GM19438 (cell line): ENCODE data around the gene CDCA3.

ENCODE experiments used
- ATAC-seq: cut with Tn5 transposase; IDR thresholded peaks from one replicate; pipeline ENCODE4 v1.9.1; 2021; ENCODE audit warnings: low read depth; ENCODE audit not compliant: unreplicated experiment

Gene CDCA3

DNA sequence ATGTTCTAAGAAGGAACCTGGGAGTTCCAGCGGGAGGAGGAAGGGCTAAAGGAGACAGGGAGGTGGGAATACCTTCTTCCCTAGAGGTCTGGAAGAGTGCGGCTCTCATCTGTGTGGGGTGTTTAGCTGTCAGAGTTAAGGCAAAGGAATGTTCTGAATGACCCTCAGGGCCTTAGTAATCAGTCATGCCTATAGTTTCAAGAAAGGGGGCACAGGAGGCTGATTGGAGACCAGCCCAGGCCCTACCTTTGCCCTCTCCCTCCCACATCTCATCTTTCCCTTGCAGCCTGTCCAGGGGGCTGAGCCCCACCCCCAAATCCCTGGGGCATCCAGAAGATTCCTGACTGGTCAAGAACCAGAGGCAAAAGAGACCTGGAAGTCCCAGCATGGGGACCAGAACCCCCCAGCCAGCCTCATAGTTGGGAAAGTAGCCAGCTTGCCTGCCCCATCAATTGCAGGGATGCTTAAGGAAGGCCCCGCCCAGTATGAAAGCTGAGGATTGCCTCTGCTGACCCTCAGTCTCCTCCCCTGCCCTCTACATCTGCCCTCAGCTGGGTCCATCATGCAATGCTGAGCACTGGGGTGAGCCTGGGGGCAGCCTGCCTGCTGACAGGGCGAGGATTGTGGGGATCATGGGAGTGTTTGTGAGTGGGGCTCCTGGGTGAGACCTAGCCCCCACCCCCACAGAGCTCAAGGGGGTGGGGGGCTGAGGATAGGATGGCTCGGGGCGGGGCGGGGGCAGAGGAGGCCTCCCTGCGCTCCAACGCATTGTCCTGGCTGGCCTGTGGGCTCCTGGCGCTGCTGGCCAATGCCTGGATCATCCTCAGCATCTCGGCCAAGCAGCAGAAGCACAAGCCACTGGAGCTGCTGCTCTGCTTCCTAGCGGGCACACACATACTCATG, 27.7 kb downstream of the CDCA3 start:
- ATAC-seq, result no peak

DNA sequence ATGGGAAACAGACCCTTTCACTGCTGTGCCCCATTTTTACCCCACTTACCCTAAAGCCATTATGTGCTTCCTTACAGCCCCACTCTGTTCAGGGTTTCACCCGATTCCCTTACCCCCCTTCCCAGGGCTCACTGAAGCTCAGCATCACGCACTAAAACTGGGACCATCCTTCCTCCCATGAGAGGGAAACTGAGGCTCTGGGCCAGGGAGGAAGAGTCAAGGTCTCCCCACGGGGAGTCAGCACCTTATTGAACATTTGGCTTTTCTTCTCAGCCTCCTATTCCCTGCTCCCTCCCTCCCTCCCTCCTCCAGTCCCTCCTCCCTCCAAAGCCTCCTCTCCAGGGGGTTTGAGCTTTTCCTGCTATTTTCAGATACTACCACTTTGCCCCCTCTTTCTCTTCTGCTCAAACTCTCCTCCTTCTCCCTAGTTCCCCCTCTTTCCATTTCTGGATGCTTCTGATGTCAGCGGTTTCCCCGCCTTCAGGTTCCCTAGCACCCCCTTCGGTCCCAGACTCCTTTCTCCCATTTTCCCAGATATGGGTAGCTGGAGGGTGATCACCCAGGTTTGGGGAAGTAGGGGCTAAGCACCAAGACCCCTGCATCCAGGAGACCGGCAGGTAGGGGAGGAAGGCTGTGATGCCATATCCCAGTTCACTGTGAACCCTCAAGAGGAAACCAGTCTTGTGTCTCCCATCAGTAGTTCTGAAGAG, 28.5 kb downstream of the CDCA3 start:
- no peak for ATAC-seq

DNA sequence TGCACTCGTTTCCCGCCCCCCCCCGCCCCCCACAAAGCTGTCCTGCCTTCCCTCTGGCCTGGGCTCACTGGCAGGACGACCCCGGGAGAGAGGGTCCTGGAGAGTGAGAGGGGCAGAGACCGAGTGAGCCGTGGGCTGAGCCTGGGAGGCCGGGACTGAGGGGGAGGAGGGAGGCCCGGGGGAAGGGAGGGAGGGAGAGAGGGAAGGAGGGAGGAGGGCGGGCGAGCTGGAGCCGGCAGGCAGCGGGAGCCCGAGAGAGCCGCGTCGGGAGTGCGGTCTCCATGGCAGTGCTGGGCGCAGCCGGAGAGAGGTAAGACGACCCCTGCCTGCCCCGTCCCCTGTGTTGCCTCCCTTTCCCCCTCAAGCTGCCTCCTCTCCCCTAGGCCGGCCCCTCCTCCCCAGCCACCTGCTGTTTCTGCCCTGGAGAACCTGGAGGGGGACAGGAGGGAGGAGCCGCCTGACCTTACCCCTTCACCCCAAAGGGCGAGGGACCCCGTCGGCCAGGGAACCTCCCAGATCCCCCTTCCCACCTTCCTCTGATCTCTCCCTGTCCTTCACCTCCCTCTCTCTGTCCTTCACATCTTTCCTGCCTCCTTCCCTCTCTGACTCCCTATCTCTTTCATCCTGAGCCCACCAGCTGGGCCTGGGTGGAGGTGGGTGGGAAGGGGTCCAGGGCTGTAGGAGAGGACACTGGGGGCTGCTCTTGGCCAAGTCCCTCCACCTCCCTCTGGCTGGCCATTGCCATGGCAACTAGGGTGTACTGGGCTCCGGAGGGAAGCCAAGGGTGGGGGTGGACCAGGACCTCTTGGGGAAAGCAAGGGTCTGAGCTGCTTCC, 29.3 kb downstream of the CDCA3 start, which contains the start of gene GPR162:
Gene GPR162 (plus strand): TSS at position 231 of the 835 bp plus-strand sequence. CDS start 2,078 bp downstream, outside the sequence.
- no peak for ATAC-seq

DNA sequence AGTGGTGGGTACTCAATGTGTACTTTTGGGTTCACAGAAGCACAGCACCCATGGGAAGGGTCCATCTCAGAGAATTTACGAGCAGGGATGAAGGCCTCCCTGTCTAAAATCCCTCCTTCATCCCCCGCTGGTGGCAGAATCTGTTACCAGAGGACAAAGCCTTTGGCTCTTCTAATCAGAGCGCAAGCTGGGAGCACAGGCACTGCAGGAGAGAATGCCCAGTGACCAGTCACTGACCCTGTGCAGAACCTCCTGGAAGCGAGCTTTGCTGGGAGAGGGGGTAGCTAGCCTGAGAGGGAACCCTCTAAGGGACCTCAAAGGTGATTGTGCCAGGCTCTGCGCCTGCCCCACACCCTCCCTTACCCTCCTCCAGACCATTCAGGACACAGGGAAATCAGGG, 30.9 kb downstream of the CDCA3 start:
- ATAC-seq, result no peak

DNA sequence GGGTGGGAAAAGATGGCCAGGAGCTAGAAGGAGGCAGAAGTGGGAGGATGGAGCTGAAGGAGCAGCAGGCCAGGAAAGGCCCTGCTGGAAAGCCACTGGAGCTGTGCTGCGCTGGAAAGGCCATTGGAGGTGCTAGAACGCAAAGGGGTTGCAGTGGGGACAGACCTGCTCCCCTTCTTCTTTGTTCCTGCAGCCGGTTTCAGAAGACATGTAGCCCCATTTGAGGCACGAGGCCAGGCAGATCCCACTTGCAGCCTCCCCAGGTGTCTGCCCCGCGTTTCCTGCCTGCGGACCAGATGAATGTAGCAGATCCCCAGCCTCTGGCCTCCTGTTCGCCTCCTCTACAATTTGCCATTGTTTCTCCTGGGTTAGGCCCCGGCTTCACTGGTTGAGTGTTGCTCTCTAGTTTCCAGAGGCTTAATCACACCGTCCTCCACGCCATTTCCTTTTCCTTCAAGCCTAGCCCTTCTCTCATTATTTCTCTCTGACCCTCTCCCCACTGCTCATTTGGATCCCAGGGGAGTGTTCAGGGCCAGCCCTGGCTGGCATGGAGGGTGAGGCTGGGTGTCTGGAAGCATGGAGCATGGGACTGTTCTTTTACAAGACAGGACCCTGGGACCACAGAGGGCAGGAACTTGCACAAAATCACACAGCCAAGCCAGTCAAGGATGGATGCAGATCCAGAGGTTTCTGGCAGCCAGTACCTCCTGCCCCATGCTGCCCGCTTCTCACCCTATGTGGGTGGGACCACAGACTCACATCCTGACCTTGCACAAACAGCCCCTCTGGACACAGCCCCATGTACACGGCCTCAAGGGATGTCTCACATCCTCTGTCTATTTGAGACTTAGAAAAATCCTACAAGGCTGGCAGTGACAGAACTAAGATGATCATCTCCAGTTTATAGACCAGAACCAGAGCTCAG, 31.7 kb downstream of the CDCA3 start:
- no peak for ATAC-seq

DNA sequence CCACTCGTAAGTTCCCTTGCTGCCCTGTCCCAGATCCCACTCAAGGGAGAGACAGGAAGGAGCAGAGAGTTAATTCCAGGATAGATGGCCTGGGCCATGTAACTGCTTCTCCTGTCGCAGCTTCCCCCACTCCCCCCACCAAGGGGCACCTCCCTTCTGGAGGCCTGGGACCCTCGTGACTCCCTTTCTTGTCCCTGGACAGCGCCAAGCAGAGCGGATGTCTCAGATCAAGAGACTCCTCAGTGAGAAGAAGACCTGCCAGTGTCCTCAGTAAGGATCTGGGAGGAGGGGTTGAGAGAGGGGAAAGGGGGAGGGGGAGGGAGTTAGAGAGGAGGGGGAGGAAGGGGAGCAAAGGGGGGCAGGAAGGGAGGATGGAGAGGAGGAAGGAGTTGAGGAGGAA, 32.4 kb downstream of the CDCA3 start:
- ATAC-seq, result no peak

DNA sequence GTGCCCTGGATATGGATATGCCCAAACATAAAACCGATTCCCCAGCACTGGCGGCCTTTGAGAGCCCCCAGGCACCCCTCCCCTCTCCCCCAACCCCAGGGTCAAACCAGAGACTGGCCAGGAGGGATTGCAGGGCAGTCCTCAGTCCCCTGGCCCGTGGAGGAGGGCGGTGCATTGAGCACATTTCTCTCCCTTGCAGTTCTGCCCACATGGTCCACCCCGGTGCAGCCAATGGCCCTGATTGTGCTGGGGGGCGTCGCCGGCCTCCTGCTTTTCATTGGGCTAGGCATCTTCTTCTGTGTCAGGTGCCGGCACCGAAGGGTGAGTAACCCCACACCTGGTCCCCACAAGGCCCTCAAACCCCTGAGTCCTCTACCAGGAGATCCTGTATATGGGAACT, 32.9 kb downstream of the CDCA3 start:
- ATAC-seq, result no peak

DNA sequence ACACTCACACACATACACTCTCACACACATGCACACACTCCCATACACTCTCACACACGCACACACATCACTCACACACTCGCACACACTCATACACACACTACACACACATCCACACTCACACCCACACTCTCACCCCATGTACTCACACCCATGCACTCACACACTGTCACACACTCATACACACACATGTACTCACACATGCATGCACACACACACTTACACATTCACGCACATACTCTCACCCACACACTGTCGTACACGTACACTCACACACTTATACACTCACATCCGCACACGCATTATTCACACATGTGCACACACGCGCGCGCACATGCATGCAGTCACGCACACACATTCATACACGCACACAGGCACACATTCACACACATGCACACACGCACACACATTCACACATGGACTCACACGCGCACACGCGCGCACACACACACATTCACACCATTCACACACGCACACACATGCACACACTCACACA, 33.4 kb downstream of the CDCA3 start:
- no peak for ATAC-seq

DNA sequence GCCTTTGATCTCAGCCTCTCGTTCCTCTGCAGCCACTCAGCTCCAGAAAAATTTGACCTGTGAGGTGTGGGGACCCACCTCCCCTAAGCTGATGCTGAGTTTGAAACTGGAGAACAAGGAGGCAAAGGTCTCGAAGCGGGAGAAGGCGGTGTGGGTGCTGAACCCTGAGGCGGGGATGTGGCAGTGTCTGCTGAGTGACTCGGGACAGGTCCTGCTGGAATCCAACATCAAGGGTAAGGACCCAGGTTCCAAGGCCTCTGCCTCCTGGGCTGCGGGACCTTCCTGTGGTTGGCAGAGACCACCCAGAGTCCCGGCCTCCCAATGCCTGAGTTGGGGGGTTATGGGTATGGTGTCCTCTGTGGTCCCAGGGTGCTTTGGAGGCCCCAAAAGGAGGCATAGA, 34.0 kb downstream of the CDCA3 start:
- ATAC-seq, result no peak

DNA sequence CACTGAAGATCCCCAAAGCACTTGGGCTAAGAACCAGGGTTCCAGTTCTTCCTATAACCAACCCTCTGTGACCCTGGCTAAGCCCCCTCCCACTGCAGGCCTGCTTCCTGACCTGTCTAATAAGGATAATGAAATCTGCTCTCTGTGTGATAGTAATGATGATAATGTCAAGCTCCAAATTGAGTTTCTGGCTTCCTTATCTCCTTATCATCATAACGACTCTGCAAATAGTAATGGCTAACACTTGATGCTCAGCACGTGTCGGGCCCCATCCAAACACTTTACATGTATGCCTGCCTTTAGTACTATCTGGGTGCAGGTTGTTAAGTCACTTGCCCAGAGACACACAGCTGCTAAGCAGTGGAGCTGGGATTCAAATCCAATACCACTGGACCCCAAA, 34.5 kb downstream of the CDCA3 start:
- no peak for ATAC-seq

DNA sequence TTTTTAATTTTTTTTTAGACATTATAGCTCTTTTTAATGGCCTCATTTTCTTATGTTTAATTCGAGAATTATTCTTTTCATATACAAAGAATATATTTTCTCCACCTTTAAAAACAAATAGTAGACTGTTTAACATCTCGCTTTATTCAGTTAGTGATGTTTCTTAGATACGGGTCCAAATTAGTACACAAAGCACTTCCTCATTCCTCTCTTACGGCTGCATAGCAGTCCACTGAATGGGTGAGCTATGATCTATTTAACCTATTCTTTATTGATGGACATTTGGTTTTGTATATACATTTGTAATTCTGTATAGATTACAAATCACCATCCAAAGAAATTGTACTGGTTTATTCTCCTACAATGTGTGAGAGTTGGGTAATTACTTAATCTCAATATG, 37.7 kb downstream of the CDCA3 start:
- ATAC-seq, result no peak

DNA sequence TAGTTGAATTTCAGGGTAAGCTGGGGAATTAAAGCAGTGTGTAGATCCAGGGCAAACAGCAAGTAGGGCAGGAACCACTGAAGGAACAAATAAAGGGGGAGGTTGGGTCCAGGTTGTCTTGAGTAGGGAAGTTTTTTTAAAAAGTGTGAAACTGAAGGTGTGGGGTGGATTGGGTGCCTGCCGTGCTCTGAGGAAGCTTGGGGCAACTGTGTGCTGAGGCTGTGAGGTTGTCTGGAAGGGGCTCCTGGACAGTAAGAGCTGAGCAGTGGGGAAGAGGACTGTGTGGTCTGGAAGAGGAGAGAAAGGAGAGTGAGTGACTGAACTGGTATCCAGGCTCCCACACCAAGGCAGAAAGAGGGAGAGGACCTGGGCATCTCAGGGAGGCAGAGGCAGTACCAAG, 40.3 kb downstream of the CDCA3 start:
- ATAC-seq, result no peak

DNA sequence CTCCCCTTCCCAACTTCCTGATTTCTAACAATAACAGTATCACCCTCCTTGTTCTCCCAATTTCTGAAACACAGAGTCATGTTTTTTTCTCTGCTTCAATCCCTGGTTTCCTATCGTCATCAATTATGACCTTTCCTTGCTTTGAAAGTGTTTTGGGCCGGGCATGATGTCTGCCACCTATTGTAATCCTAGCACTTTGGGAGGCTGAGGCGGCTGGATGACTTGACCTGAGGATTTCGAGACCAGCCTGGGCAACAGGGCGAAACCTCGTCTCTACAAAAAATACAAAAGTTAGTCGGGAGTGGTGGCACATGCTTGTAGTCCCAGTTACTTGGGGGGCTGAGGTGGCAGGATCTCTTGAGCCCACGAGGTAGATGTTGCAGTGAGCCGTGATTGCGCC, 42.0 kb downstream of the CDCA3 start:
- no peak for ATAC-seq

DNA sequence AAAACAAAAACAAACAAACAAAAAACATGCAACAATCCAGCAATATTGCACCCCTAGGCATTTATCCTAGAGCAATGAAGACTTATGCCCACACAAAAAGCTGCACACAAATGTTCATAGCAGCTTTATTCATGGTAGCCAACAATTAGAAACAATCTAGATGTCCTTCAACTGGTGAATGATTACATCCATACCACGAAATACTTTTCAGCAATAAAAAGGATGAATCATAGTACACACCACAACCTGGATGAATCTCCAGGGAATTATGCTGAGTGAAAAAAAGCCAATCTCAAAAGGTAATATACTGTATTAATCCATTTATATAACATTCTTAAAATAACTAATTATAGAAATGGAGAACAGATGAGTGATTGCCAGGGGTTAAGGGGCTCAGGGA, 43.9 kb downstream of the CDCA3 start:
- ATAC-seq, result no peak

DNA sequence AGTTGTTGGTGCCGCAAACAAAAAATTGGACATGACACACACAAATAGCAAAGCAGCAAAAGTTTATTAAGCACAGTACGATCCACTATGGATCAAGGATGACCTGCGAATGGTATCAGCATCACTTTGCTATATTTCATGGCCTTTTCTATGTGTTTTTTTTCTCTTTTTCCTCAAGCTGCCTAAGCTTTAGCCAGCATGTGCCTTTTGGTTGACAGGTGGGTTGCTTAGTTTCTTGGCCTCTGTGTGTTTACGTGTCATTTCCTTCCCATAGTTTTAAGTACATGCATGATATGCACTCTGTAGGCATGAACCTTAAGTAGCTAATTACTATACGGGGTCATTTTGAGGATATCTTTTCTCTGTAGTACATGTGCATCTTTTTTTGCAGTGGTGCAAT, 51.9 kb downstream of the CDCA3 start:
- ATAC-seq, result no peak
